Anterior cingulate cortex (tissue), 58 donors: Measurements from ENCODE around the gene CACTIN.
"Not testable (repeated sequence)": the region's sequence is repeated elsewhere in the genome, so short reads cannot be mapped to it uniquely, and the experiment has no call there.

Experiments used
- DNase-seq, 58 donors: peaks; one replicate each; lab custom pipeline; 2025; lab: John Stamatoyannopoulos, UW

The CACTIN gene

GRCh38 chr19:3575949-3576673 is 50.5 kb downstream of the CACTIN start:
- DNase-seq = no peak

GRCh38 chr19:3575260-3575741 is 51.3 kb downstream of the CACTIN start:
- DNase-seq = peak in 16 of 58 donors; percentile 7 to 38 (median 24)

- peak in 49 of 58 donors; percentile 7 to 89 (median 56) for DNase-seq
These were observed 52.5 kb downstream of the CACTIN start for GRCh38 chr19:3573858-3574637.

GRCh38 chr19:3573162-3573857 is 53.3 kb downstream of the CACTIN start:
- no peak for DNase-seq

GRCh38 chr19:3572855-3573161 is 53.8 kb downstream of the CACTIN start, which contains the start of gene HMG20B:
Gene HMG20B, plus strand, starts transcription at chr19:3572944. Its CDS starts 366 bp downstream, at chr19:3573310.
- no peak for DNase-seq

- DNase-seq = peak; percentile 86 to 100 (median 99)
These were observed 54.3 kb downstream of the CACTIN start for GRCh38 chr19:3572132-3572854.

GRCh38 chr19:3570606-3571011 is 56.0 kb downstream of the CACTIN start:
- peak in 33 of 58 donors; percentile 12 to 82 (median 49) for DNase-seq

- not testable (repeated sequence) for DNase-seq
These were observed 56.5 kb downstream of the CACTIN start for GRCh38 chr19:3570042-3570441.

- no peak for DNase-seq
These were observed 61.5 kb downstream of the CACTIN start for GRCh38 chr19:3565139-3565538.

- no peak for DNase-seq
These were observed 62.7 kb downstream of the CACTIN start for GRCh38 chr19:3563709-3564524.
